Measurements from ENCODE around the gene KRT14. TPM values are rescaled to one million over a fixed set of nuclear protein-coding genes. Genes with fewer than 3 reads are reported as not detected.
"Not testable (repeated sequence)": the region's sequence is repeated elsewhere in the genome, so short reads cannot be mapped to it uniquely, and the experiment has no call there.

The KRT14 gene
- total RNA-seq, 2 experiments from 2014 or later = not detected

- Mint-ChIP-seq H3K4me3 (no peak overlapping the region), H3K4me1 (ENCODE audit: low read depth) (peaks cover 18% of the 10 kb centered on the region), H3K9me3 (peaks cover 8% of the 10 kb centered on the region), H3K27ac (no peak overlapping the region), H3K36me3 (ENCODE audit: low read depth) (peaks cover 1% of the 10 kb centered on the region), H3K27me3 (ENCODE audit: low read depth) (no peaks in the 10 kb centered on the region)
- DNase-seq = no peak
- intact Hi-C loops (cut with micrococcal nuclease) = loop anchor here (5.0 kb wide), 3 partner anchors 48 to 223 kb away; no protein-coding TSS in a partner anchor
- CTCF ChIA-PET = interaction anchor here (1.0 to 1.6 kb wide), 3 partner anchors 101 to 118 kb away, joined by 3 to 7 read pairs (median 6); no protein-coding TSS in a partner anchor
Observed at GRCh38 chr17:41544935-41545334, 41.8 kb downstream of the KRT14 start.

GRCh38 chr17:41544491-41544892 lies 42.2 kb downstream of the KRT14 start:
- Mint-ChIP-seq H3K36me3 (ENCODE audit: low read depth) (peaks cover 1% of the 10 kb centered on the region), H3K4me3 (no peak overlapping the region), H3K4me1 (ENCODE audit: low read depth) (peaks cover 18% of the 10 kb centered on the region), H3K27me3 (ENCODE audit: low read depth) (no peaks in the 10 kb centered on the region), H3K27ac (no peak overlapping the region), H3K9me3 (peaks cover 8% of the 10 kb centered on the region)
- CTCF ChIA-PET = interaction anchor here (1.0 to 1.6 kb wide), 3 partner anchors 101 to 118 kb away, joined by 3 to 7 read pairs (median 6); no protein-coding TSS in a partner anchor
- no peak for DNase-seq
- intact Hi-C loops (cut with micrococcal nuclease) = no loop called here

- H3K27me3 Mint-ChIP-seq (ENCODE audit: low read depth); intact Hi-C loops (cut with micrococcal nuclease); H3K36me3 Mint-ChIP-seq (ENCODE audit: low read depth); H3K4me1 Mint-ChIP-seq (ENCODE audit: low read depth); H3K4me3 Mint-ChIP-seq; H3K9me3 Mint-ChIP-seq; H3K27ac Mint-ChIP-seq; DNase-seq: not testable (repeated sequence)
- CTCF ChIA-PET = interaction anchor here (0.7 to 1.5 kb wide), 3 partner anchors 13 to 125 kb away, joined by 3 read pairs; no protein-coding TSS in a partner anchor
Observed at GRCh38 chr17:41542786-41543185, 43.9 kb downstream of the KRT14 start.

- H3K4me3 Mint-ChIP-seq = no peak overlapping the region
- H3K27ac Mint-ChIP-seq = no peak overlapping the region
- intact Hi-C loops (cut with micrococcal nuclease) = no loop called here
- no peaks in the 10 kb centered on the region for H3K4me1 Mint-ChIP-seq (ENCODE audit: low read depth)
- CTCF ChIA-PET = interaction anchor here (0.7 to 1.5 kb wide), 3 partner anchors 13 to 125 kb away, joined by 3 read pairs; no protein-coding TSS in a partner anchor
- no peak for DNase-seq
- no peaks in the 10 kb centered on the region for H3K27me3 Mint-ChIP-seq (ENCODE audit: low read depth)
- peaks cover 1% of the 10 kb centered on the region for H3K36me3 Mint-ChIP-seq (ENCODE audit: low read depth)
- H3K9me3 Mint-ChIP-seq = peaks cover 8% of the 10 kb centered on the region
Observed at GRCh38 chr17:41542357-41542756, 44.3 kb downstream of the KRT14 start.

- Mint-ChIP-seq H3K9me3 (no peaks in the 10 kb centered on the region), H3K36me3 (ENCODE audit: low read depth) (no peaks in the 10 kb centered on the region), H3K27ac (no peak overlapping the region), H3K4me3 (no peak overlapping the region), H3K27me3 (ENCODE audit: low read depth) (no peaks in the 10 kb centered on the region), H3K4me1 (ENCODE audit: low read depth) (no peaks in the 10 kb centered on the region)
- CTCF ChIA-PET = interaction anchor here (0.7 to 1.3 kb wide), 3 partner anchors 8 to 121 kb away, joined by 3 to 7 read pairs (median 4); no protein-coding TSS in a partner anchor
- DNase-seq = no peak
- intact Hi-C loops (cut with micrococcal nuclease) = no loop called here
Observed at GRCh38 chr17:41540921-41541625, 45.6 kb downstream of the KRT14 start.

GRCh38 chr17:41539979-41540701 lies 46.6 kb downstream of the KRT14 start:
- CTCF ChIA-PET = interaction anchor here (0.7 to 1.3 kb wide), 4 partner anchors 9 to 122 kb away, joined by 3 to 7 read pairs (median 4); no protein-coding TSS in a partner anchor
- no peak overlapping the region for H3K4me3 Mint-ChIP-seq
- no peaks in the 10 kb centered on the region for H3K27me3 Mint-ChIP-seq (ENCODE audit: low read depth)
- DNase-seq = no peak
- no peaks in the 10 kb centered on the region for H3K36me3 Mint-ChIP-seq (ENCODE audit: low read depth)
- H3K27ac Mint-ChIP-seq = no peak overlapping the region
- intact Hi-C loops (cut with micrococcal nuclease) = no loop called here
- no peaks in the 10 kb centered on the region for H3K4me1 Mint-ChIP-seq (ENCODE audit: low read depth)
- H3K9me3 Mint-ChIP-seq = no peaks in the 10 kb centered on the region

GRCh38 chr17:41539071-41539492 lies 47.6 kb downstream of the KRT14 start:
- H3K9me3 Mint-ChIP-seq = no peaks in the 10 kb centered on the region
- no peaks in the 10 kb centered on the region for H3K36me3 Mint-ChIP-seq (ENCODE audit: low read depth)
- no peaks in the 10 kb centered on the region for H3K4me1 Mint-ChIP-seq (ENCODE audit: low read depth)
- H3K27me3 Mint-ChIP-seq (ENCODE audit: low read depth) = no peaks in the 10 kb centered on the region
- no peak overlapping the region for H3K27ac Mint-ChIP-seq
- no peak overlapping the region for H3K4me3 Mint-ChIP-seq
- DNase-seq = no peak
- CTCF ChIA-PET = no interaction called here
- intact Hi-C loops (cut with micrococcal nuclease) = no loop called here

- H3K9me3 Mint-ChIP-seq = no peaks in the 10 kb centered on the region
- intact Hi-C loops (cut with micrococcal nuclease) = no loop called here
- no peak overlapping the region for H3K4me3 Mint-ChIP-seq
- no peak for DNase-seq
- H3K27ac Mint-ChIP-seq = no peak overlapping the region
- no peaks in the 10 kb centered on the region for H3K36me3 Mint-ChIP-seq (ENCODE audit: low read depth)
- CTCF ChIA-PET = no interaction called here
- H3K4me1 Mint-ChIP-seq (ENCODE audit: low read depth) = no peaks in the 10 kb centered on the region
- H3K27me3 Mint-ChIP-seq (ENCODE audit: low read depth) = no peaks in the 10 kb centered on the region
Observed at GRCh38 chr17:41538565-41538991, 48.1 kb downstream of the KRT14 start.

- H3K27ac Mint-ChIP-seq = no peak overlapping the region
- CTCF ChIA-PET = interaction anchor here (2.9 kb wide), 1 partner anchor 11 kb away, joined by 9 read pairs; no protein-coding TSS in a partner anchor
- no peak for DNase-seq
- H3K27me3 Mint-ChIP-seq (ENCODE audit: low read depth) = peaks cover under 1% of the 10 kb centered on the region
- intact Hi-C loops (cut with micrococcal nuclease) = no loop called here
- no peaks in the 10 kb centered on the region for H3K36me3 Mint-ChIP-seq (ENCODE audit: low read depth)
- no peaks in the 10 kb centered on the region for H3K9me3 Mint-ChIP-seq
- no peaks in the 10 kb centered on the region for H3K4me1 Mint-ChIP-seq (ENCODE audit: low read depth)
- H3K4me3 Mint-ChIP-seq = no peak overlapping the region
Observed at GRCh38 chr17:41537990-41538389, 48.7 kb downstream of the KRT14 start.

GRCh38 chr17:41537614-41537954 lies 49.1 kb downstream of the KRT14 start:
- CTCF ChIA-PET = interaction anchor here (2.9 kb wide), 1 partner anchor 11 kb away, joined by 9 read pairs; no protein-coding TSS in a partner anchor
- Mint-ChIP-seq H3K27me3 (ENCODE audit: low read depth) (peaks cover 2% of the 10 kb centered on the region), H3K4me3 (no peak overlapping the region), H3K4me1 (ENCODE audit: low read depth) (no peaks in the 10 kb centered on the region), H3K27ac (no peak overlapping the region), H3K9me3 (no peaks in the 10 kb centered on the region), H3K36me3 (ENCODE audit: low read depth) (no peaks in the 10 kb centered on the region)
- intact Hi-C loops (cut with micrococcal nuclease) = no loop called here
- no peak for DNase-seq

GRCh38 chr17:41536741-41537613 lies 49.7 kb downstream of the KRT14 start:
- no peak for DNase-seq
- Mint-ChIP-seq H3K27me3 (ENCODE audit: low read depth) (peaks cover 2% of the 10 kb centered on the region), H3K36me3 (ENCODE audit: low read depth) (no peaks in the 10 kb centered on the region), H3K4me1 (ENCODE audit: low read depth) (no peaks in the 10 kb centered on the region), H3K27ac (no peak overlapping the region), H3K9me3 (no peaks in the 10 kb centered on the region), H3K4me3 (no peak overlapping the region)
- CTCF ChIA-PET = interaction anchor here (2.9 kb wide), 1 partner anchor 12 kb away, joined by 9 read pairs; no protein-coding TSS in a partner anchor
- intact Hi-C loops (cut with micrococcal nuclease) = no loop called here
